Smooth muscle cell of the coronary artery (primary cell): Measurements from ENCODE around the gene ACAT1. TPM values are rescaled to one million over a fixed set of nuclear protein-coding genes. Genes with fewer than 3 reads are reported as not detected.

ENCODE experiments used
- total RNA-seq: library from RNA; depleted of rRNA; stranded (reverse); fragments of >200 nt; gene quantifications from 2 replicates; pipeline ENCODE4 v1.2.3, GENCODE V29; 2014; ENCODE audit warnings: low replicate concordance

The ACAT1 gene
- 83.1 and 236 TPM in 2 replicates for total RNA-seq

DNA sequence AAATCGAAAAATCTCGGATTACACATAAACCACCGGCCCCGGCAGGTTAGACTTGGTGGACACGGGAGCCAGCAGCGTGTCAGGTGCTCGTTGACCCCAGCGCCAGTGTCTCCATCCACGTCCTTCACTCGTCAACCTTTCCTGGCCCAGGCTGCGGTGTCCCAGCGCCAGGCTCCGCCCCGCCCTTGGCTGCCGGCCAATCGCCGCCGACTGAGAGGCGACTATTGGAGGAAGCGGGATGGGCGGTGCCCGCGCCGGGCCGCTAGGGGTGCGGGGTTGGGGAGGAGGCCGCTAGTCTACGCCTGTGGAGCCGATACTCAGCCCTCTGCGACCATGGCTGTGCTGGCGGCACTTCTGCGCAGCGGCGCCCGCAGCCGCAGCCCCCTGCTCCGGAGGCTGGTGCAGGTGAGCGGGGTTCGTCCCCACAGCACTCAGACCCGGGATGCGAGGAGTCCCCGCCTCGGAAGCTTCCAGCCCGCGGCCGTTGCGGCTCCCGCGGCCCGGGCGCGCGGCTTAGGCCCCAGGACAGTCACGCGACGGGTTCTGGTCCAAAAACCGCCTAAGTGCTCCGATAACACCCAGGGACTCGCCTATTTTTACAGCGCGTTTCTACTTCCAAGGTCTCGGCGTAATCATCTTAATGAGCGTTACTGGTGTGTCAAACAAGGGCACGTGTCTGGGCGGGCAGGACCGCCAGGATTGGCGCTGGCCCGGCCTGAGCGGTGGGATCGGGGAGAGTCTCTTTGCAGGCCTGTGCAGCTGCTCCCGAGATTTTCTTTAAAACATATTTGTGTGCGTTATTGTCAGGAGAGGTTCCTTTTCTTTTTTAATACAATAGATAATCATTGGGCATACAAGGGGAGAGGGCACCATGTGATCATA lies at the start of gene ACAT1:
Gene ACAT1, plus strand, starts transcription at position 294 of the 882 bp plus-strand sequence. Its CDS starts 40 bp downstream, at position 334.

Other genes with a start within 250 kb of the ACAT1 start
- not detected in 2 replicates for gene RAB39A, start 193.1 kb upstream of the ACAT1 start, total RNA-seq
- 17.6 and 29.2 TPM in 2 replicates for gene CUL5, start 112.7 kb upstream of the ACAT1 start, total RNA-seq
- 6.8 and 9.6 TPM in 2 replicates for gene NPAT, start 101.1 kb downstream of the ACAT1 start, total RNA-seq
- gene ATM, start 101.5 kb downstream of the ACAT1 start, total RNA-seq, result 97.9 and 215 TPM in 2 replicates